ENCODE measurements around the gene SEPTIN8. TPM values are rescaled to one million over a fixed set of nuclear protein-coding genes. Genes with fewer than 3 reads are reported as not detected.

The SEPTIN8 gene
- total RNA-seq, 2 experiments from 2014 or later = 25.2 to 27.1 TPM

DNA sequence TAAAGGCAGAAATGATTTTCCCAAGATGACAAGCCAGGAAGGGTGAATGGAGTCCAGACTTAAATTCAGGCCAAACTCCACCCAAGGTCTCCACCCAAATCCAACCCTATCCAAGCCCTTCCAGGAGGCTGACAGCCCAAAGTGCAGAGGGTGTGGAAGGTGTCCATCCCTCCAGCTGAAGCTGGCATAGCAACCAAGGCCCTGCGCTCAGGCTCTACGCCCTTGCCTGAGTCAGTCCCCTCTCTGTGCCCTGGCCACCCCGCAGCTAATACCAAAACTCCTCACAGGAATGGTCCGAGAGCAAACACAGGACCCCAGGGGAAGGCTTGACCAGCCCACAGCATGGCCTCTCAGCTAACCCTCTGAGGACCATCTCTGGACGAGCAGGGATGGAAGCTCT lies 2.1 kb downstream of the SEPTIN8 start:
- Mint-ChIP-seq H3K9me3 (no peaks in the 10 kb centered on the region), H3K4me1 (ENCODE audit: low read depth) (peaks cover 6% of the 10 kb centered on the region), H3K4me3 (no peak overlapping the region), H3K36me3 (ENCODE audit: low read depth) (no peaks in the 10 kb centered on the region), H3K27ac (no peak overlapping the region), H3K27me3 (peaks cover 9% of the 10 kb centered on the region)
- CTCF ChIA-PET = interaction anchor here (2.8 kb wide), 1 partner anchor 28 kb away, joined by 9 read pairs; the partner anchor contains the start of gene CCNI2
- TF ChIP-seq, protein P1, sequence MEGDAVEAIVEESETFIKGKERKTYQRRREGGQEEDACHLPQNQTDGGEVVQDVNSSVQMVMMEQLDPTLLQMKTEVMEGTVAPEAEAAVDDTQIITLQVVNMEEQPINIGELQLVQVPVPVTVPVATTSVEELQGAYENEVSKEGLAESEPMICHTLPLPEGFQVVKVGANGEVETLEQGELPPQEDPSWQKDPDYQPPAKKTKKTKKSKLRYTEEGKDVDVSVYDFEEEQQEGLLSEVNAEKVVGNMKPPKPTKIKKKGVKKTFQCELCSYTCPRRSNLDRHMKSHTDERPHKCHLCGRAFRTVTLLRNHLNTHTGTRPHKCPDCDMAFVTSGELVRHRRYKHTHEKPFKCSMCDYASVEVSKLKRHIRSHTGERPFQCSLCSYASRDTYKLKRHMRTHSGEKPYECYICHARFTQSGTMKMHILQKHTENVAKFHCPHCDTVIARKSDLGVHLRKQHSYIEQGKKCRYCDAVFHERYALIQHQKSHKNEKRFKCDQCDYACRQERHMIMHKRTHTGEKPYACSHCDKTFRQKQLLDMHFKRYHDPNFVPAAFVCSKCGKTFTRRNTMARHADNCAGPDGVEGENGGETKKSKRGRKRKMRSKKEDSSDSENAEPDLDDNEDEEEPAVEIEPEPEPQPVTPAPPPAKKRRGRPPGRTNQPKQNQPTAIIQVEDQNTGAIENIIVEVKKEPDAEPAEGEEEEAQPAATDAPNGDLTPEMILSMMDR (IDR thresholded peaks at IDR 0.05) = no peak
- POLR2A ChIA-PET = interaction anchor here (1.8 kb wide), 1 partner anchor 10 kb away, joined by 5 read pairs; no protein-coding TSS in a partner anchor
- ATAC-seq (no peak), DNase-seq (no peak)
- intact Hi-C loops (cut with micrococcal nuclease) = no loop called here

DNA sequence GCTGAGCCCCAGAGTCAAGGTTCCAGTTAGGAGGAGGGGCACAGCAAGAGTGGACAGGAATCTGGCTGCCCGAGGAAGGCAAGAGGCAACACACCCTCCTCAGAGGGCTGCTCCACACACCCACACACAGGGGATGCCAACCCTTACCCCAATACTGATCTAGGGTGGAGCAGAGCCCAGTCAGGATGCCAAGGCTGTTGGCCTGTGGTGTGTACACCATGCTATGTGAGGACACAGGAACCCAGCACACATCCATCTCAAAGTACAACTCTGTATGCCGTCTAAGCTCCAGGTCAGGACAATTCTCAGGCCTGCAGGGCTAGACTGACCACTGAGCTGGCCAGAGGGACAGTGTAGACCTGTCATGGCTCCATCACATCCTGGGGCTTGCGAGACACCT lies 2.6 kb downstream of the SEPTIN8 start:
- no peak overlapping the region for H3K27ac Mint-ChIP-seq
- H3K4me3 Mint-ChIP-seq = no peak overlapping the region
- POLR2A ChIA-PET = interaction anchor here (1.5 to 2.1 kb wide), 2 partner anchors 9 to 20 kb away, joined by 4 to 8 read pairs; no protein-coding TSS in a partner anchor

DNA sequence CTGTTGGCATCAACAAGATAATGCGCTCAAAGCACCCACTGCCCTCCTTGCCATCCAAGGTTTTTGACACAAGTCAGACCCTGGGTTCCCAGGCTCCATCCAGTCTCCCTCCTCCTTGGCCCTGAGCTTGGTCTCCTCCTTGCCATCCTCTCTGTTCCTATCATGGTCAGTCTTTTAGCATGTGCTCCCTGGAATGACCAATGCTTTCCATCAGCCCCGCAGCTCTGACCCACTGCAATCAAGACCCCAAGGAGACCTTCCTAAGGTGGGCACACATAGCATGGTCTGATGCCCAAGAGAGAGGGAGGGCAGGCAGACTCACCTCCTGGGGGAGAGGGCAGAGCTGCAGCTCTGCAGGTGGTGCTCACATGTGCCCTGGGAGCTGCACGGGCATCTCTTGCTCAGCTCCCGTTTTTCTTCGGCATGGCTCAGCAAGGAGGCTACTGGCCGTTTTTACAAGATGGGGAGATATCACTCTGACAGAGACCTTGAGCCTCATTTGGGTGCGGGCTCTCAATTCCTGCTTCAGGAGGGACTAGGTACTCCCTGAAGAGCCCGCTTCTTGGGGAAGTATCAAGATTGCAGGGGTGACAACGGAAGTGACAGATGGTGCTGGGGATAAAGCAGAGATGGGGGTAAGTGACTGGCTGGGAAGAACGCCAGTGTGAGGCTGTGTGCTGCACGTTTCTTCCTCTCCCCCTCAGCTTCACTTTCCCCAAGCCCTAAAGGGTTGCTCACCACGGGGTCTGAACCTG lies 3.3 kb downstream of the SEPTIN8 start:
- DNase-seq (no peak), ATAC-seq (no peak)
- TF ChIP-seq, protein P1 (IDR thresholded peaks at IDR 0.05) = no peak
- POLR2A ChIA-PET = interaction anchor here (1.5 to 2.1 kb wide), 2 partner anchors 9 to 19 kb away, joined by 4 to 8 read pairs; no protein-coding TSS in a partner anchor
- H3K27me3 Mint-ChIP-seq = peaks cover 8% of the 10 kb centered on the region
- peaks cover 6% of the 10 kb centered on the region for H3K4me1 Mint-ChIP-seq (ENCODE audit: low read depth)
- no peak overlapping the region for H3K27ac Mint-ChIP-seq
- intact Hi-C loops (cut with micrococcal nuclease) = no loop called here
- H3K9me3 Mint-ChIP-seq = no peaks in the 10 kb centered on the region
- H3K4me3 Mint-ChIP-seq = no peak overlapping the region
- CTCF ChIA-PET = interaction anchor here (1.4 to 1.5 kb wide), 2 partner anchors 43 to 46 kb away, joined by 3 read pairs; no protein-coding TSS in a partner anchor
- no peaks in the 10 kb centered on the region for H3K36me3 Mint-ChIP-seq (ENCODE audit: low read depth)

More for the DNA sequence above, 2.6 kb downstream of the SEPTIN8 start:
- Mint-ChIP-seq H3K9me3 (no peaks in the 10 kb centered on the region), H3K36me3 (ENCODE audit: low read depth) (no peaks in the 10 kb centered on the region), H3K27me3 (peaks cover 9% of the 10 kb centered on the region), H3K4me1 (ENCODE audit: low read depth) (peaks cover 6% of the 10 kb centered on the region)
- CTCF ChIA-PET = interaction anchor here (1.4 to 2.8 kb wide), 3 partner anchors 28 to 46 kb away, joined by 3 to 9 read pairs (median 3); partner anchors contain the start of gene CCNI2
- TF ChIP-seq, protein P1 (IDR thresholded peaks at IDR 0.05) = no peak
- intact Hi-C loops (cut with micrococcal nuclease) = no loop called here
- DNase-seq = no peak
- no peak for ATAC-seq

DNA sequence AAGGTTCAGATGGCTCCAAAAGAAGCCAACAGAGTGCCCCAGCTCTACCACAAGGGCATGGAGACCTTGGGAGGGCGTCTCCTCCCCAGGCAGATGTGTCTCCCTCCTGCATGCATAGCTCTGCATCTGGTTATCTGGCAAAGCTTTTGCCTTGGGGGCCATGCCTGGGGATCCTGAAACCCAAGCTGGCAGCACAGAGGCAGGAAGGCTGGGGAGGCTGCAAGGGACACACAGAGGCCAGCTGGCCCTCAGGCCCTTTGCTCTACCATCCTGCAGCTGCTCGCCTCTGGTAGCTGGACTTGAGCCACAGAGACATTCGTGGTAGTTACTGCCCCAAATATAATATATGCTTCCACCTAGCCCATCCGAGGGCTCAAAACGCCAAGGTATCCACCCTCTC lies 3.9 kb downstream of the SEPTIN8 start:
- no peaks in the 10 kb centered on the region for H3K9me3 Mint-ChIP-seq
- CTCF ChIA-PET = interaction anchor here (1.4 to 1.5 kb wide), 2 partner anchors 43 to 47 kb away, joined by 3 read pairs; no protein-coding TSS in a partner anchor
- H3K27me3 Mint-ChIP-seq = peaks cover 3% of the 10 kb centered on the region
- no peak overlapping the region for H3K4me3 Mint-ChIP-seq
- DNase-seq = no peak
- no peak for ATAC-seq
- TF ChIP-seq, protein P1 (IDR thresholded peaks at IDR 0.05) = no peak
- H3K4me1 Mint-ChIP-seq (ENCODE audit: low read depth) = peaks cover 4% of the 10 kb centered on the region
- H3K36me3 Mint-ChIP-seq (ENCODE audit: low read depth) = no peaks in the 10 kb centered on the region
- POLR2A ChIA-PET = interaction anchor here (1.5 to 2.1 kb wide), 2 partner anchors 8 to 18 kb away, joined by 4 to 8 read pairs; no protein-coding TSS in a partner anchor
- intact Hi-C loops (cut with micrococcal nuclease) = no loop called here
- H3K27ac Mint-ChIP-seq = no peak overlapping the region

All from activated CD8-positive, alpha-beta T cell treated with anti-CD3 and anti-CD28 coated beads for 36 hours (primary cell).